NCI-H526 (cell line): ENCODE measurements around the gene CDH11.
A peak's percentile ranks its signal among the peaks of the same experiment; 100 is the strongest.

ENCODE experiments used
- DNase-seq, 2 experiments: peaks; one replicate each; lab custom pipeline; 2025; lab: John Stamatoyannopoulos, UW

The CDH11 gene

GRCh38 chr16:65117811-65118448 lies 3.9 kb downstream of the CDH11 start:
- DNase-seq, result peak; percentile 14 to 74

- DNase-seq, result no peak
Measured at GRCh38 chr16:65116818-65117430, 4.9 kb downstream of the CDH11 start.

- no peak for DNase-seq
Measured at GRCh38 chr16:65116216-65116615, 5.6 kb downstream of the CDH11 start.

GRCh38 chr16:65114527-65114926 lies 7.3 kb downstream of the CDH11 start:
- DNase-seq, result no peak

- no peak for DNase-seq
Measured at GRCh38 chr16:65113441-65113840, 8.4 kb downstream of the CDH11 start.

GRCh38 chr16:65111306-65111705 lies 10.6 kb downstream of the CDH11 start:
- DNase-seq, result peak; percentile 71 to 78

- DNase-seq, result no peak
Measured at GRCh38 chr16:65106757-65107156, 15.1 kb downstream of the CDH11 start.

- no peak for DNase-seq
Measured at GRCh38 chr16:65105171-65105570, 16.7 kb downstream of the CDH11 start.

- no peak for DNase-seq
Measured at GRCh38 chr16:65104471-65104870, 17.4 kb downstream of the CDH11 start.

GRCh38 chr16:65102326-65102725 lies 19.5 kb downstream of the CDH11 start:
- DNase-seq, result no peak

- no peak for DNase-seq
Measured at GRCh38 chr16:65101009-65101408, 20.9 kb downstream of the CDH11 start.

- no peak for DNase-seq
Measured at GRCh38 chr16:65099607-65100006, 22.3 kb downstream of the CDH11 start.

- DNase-seq, result no peak
Measured at GRCh38 chr16:65098916-65099315, 22.9 kb downstream of the CDH11 start.

- DNase-seq, result no peak
Measured at GRCh38 chr16:65097296-65097695, 24.6 kb downstream of the CDH11 start.

- no peak for DNase-seq
Measured at GRCh38 chr16:65095906-65096305, 26.0 kb downstream of the CDH11 start.

- DNase-seq, result no peak
Measured at GRCh38 chr16:65095090-65095728, 26.7 kb downstream of the CDH11 start.

- DNase-seq, result no peak
Measured at GRCh38 chr16:65094009-65094408, 27.9 kb downstream of the CDH11 start.

- no peak for DNase-seq
Measured at GRCh38 chr16:65083164-65083857, 38.6 kb downstream of the CDH11 start.

- DNase-seq, result no peak
Measured at GRCh38 chr16:65079549-65079948, 42.3 kb downstream of the CDH11 start.

GRCh38 chr16:65077181-65077580 lies 44.7 kb downstream of the CDH11 start:
- no peak for DNase-seq

GRCh38 chr16:65075877-65076276 lies 46.0 kb downstream of the CDH11 start:
- DNase-seq, result no peak

GRCh38 chr16:65071433-65072311 lies 50.2 kb downstream of the CDH11 start:
- no peak for DNase-seq
